Esophagus muscularis mucosa (tissue), 4 donors: Measurements from ENCODE around the gene ANTXRL.
"Not testable (repeated sequence)": the region's sequence is repeated elsewhere in the genome, so short reads cannot be mapped to it uniquely, and the experiment has no call there.

ENCODE experiments used
- EP300 ChIP-seq: sonication (generic); formaldehyde crosslinking; IDR thresholded peaks from one replicate; pipeline ENCODE4 v1.6.1; 2017; ENCODE audit warnings: antibody characterized with exemption
- POLR2A ChIP-seq: fragments of 450-650 bp; IDR thresholded peaks from one replicate; pipeline ENCODE4 v1.6.1; 2017; ENCODE audit warnings: antibody characterized with exemption, moderate library complexity, mild to moderate bottlenecking, low read depth
- POLR2AphosphoS5 ChIP-seq, 2 donors: sonication (generic); formaldehyde crosslinking; IDR thresholded peaks; one replicate each; pipeline ENCODE4 v1.6.1; 2017; ENCODE audit warnings: antibody characterized with exemption in 2 of 2
- TF ChIP-seq, protein P1 (sequence below), 3 experiments: fragments of 200-600 bp in 2 of 3; fragments of 450-650 bp in 1 of 3; sonication (generic) in 2 of 3; IDR thresholded peaks; one replicate each; pipeline ENCODE4 v1.5.1; 2017 to 2019; ENCODE audit warnings: antibody characterized with exemption in 3 of 3, mild to moderate bottlenecking in 2 of 3, moderate library complexity in 1 of 3

DNA sequence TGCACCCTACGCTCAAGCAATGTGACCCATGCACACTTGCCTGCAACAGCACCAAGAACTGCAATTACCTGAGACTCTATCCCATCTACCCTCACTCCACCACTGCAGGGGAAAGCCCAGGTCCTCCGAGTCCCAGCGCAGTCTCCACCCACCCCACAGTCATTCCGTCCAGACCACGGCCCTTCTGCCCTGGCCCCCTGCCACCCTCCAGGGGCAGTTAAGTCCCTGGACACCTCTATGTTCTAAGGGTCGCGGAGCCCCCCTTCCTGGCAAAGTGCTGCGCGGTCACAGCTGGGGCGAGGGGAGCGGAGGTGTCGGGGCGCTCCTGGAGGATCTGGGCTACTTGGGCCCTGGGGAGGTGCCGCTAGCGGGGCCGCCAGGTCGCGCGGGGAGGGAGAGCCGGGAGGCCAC lies 4.4 kb upstream of the ANTXRL start:
- TF ChIP-seq EP300; POLR2A; POLR2AphosphoS5 (IDR thresholded peaks at IDR 0.05): not testable (repeated sequence)
- TF ChIP-seq, protein P1, sequence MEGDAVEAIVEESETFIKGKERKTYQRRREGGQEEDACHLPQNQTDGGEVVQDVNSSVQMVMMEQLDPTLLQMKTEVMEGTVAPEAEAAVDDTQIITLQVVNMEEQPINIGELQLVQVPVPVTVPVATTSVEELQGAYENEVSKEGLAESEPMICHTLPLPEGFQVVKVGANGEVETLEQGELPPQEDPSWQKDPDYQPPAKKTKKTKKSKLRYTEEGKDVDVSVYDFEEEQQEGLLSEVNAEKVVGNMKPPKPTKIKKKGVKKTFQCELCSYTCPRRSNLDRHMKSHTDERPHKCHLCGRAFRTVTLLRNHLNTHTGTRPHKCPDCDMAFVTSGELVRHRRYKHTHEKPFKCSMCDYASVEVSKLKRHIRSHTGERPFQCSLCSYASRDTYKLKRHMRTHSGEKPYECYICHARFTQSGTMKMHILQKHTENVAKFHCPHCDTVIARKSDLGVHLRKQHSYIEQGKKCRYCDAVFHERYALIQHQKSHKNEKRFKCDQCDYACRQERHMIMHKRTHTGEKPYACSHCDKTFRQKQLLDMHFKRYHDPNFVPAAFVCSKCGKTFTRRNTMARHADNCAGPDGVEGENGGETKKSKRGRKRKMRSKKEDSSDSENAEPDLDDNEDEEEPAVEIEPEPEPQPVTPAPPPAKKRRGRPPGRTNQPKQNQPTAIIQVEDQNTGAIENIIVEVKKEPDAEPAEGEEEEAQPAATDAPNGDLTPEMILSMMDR (IDR thresholded peaks at IDR 0.05): not testable (repeated sequence)
